Motor neuron (in vitro differentiated cells): ENCODE data around the gene SLC16A12. TPM values are rescaled to one million over a fixed set of nuclear protein-coding genes. Genes with fewer than 3 reads are reported as not detected.
A peak's percentile ranks its signal among the peaks of the same experiment; 100 is the strongest.
"Not testable (repeated sequence)": the region's sequence is repeated elsewhere in the genome, so short reads cannot be mapped to it uniquely, and the experiment has no call there.

Experiments used
- ATAC-seq, 8 experiments: fragments of 200-7000 bp; cut with Tn5 transposase; replicated peaks in 6 of 8; 2 replicates each; pipeline ENCODE4 v1.8.0; 2021; ENCODE audit warnings: mild to moderate bottlenecking in 8 of 8, moderate library complexity in 8 of 8
- H3K27ac ChIP-seq, 2 donors: fragments of 250-450 bp; sonication (Bioruptor Pico); 2 replicates each; pipeline ENCODE4 v1.9.0; 2021; ENCODE audit warnings: antibody characterized with exemption in 2 of 2, mild to moderate bottlenecking in 2 of 2, moderate library complexity in 1 of 2
- H3K4me1 ChIP-seq, 2 donors: fragments of 250-450 bp; sonication (Bioruptor Pico); replicated peaks in 1 of 2; 2 replicates each; pipeline ENCODE4 v1.6.1; 2021; ENCODE audit warnings: antibody characterized with exemption in 2 of 2, mild to moderate bottlenecking in 2 of 2, moderate library complexity in 1 of 2
- H3K4me3 ChIP-seq, 5 donors: fragments of 250-450 bp; sonication (Bioruptor Pico); 2 replicates each; pipeline ENCODE4 v1.9.0; 2021; ENCODE audit warnings: antibody characterized with exemption in 5 of 5, mild to moderate bottlenecking in 5 of 5, moderate library complexity in 4 of 5
- WGBS, 10 experiments: fragments of 450-650 bp; shearing (Covaris generic); methylation state at CpG; one replicate each; pipeline ENCODE4 v1.0.0; 2022; 5-methylcytosine and 5-hydroxymethylcytosine counted together
- in situ Hi-C, 9 experiments: fragments of 400-800 bp; cut with MboI; loops; one replicate each; pipeline ENCODE4 v1.15.0; 2021; ENCODE audit warnings: low sequenced_read_pairs in 9 of 9, low pct_unique_long_range_greater_than_20kb in 2 of 9; ENCODE audit not compliant: unreplicated experiment in 9 of 9
- total RNA-seq, 8 experiments: library from RNA; unstranded; fragments of 300-600 nt; gene quantifications; 2 replicates each; pipeline versions ENCODE4 v1.2.3 to v1.2.4, GENCODE V29; 2022

The SLC16A12 gene
- total RNA-seq, 8 experiments from 2014 or later: under 0.01 to 15.8 (median 0.14) TPM; not detected in 3

DNA sequence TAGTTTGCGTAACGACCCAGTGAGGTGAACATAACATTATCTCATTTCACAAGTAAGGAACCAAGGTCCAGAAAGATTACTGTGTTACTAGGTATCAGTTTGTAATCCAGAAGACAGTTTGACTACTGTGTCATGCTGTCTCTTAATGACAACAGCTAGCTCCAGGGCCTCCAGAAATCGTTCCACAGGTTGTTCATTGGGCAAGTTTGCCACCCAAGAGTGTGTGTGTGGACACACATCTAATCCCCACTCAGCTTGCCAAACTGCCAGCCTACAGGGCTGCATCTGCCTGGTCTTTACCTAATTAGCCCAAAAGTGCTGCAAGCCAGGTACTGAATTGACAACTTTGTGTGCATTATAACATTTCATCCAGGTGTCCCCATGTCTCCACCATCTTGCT lies 27.9 kb upstream of the SLC16A12 start:
- in situ Hi-C loops: loop anchor here in 5 of 9 experiments (10.0 to 25.0 kb wide), 2 partner anchors 126 to 139 kb away; no protein-coding TSS in a partner anchor
- no peaks in the 10 kb centered on the region for H3K4me1 ChIP-seq
- H3K4me3 ChIP-seq: no peak overlapping the region
- 83 to 100% (median 94%) methylated on average over 2 to 3 of the region's 3 CpGs; no CpG with 5 or more reads in 6 of the 10 experiments for WGBS, 10 experiments
- ATAC-seq: no peak
- H3K27ac ChIP-seq: no peak overlapping the region

DNA sequence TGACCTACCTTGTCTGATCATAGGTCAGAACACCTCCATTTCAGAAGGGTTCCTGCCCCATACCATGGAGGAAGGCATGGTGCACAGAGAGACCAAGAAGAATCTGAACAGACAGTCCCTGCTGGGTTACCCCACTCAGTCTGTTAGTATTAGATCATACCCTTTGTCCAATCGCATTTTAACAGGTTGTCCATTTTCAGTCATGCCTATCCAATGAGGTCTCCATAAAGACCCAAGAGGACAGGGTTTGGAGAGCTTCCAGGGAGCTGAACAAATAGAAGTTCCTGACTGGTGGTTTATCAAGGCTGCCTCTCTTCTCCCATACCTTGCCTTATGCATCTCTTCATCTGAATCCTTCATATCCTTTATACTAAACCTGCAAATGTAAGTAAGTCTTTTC lies 21.2 kb upstream of the SLC16A12 start:
- in situ Hi-C loops: loop anchor here in 2 of 9 experiments (25.0 kb wide), 1 partner anchor 119 kb away; no protein-coding TSS in a partner anchor
- ATAC-seq: peak in 1 of 8 experiments; percentile 15
- WGBS, 10 experiments: 80 to 100% (median 100%) methylated on average over 1 of the region's 1 CpG; no CpG with 5 or more reads in 2 of the 10 experiments

DNA sequence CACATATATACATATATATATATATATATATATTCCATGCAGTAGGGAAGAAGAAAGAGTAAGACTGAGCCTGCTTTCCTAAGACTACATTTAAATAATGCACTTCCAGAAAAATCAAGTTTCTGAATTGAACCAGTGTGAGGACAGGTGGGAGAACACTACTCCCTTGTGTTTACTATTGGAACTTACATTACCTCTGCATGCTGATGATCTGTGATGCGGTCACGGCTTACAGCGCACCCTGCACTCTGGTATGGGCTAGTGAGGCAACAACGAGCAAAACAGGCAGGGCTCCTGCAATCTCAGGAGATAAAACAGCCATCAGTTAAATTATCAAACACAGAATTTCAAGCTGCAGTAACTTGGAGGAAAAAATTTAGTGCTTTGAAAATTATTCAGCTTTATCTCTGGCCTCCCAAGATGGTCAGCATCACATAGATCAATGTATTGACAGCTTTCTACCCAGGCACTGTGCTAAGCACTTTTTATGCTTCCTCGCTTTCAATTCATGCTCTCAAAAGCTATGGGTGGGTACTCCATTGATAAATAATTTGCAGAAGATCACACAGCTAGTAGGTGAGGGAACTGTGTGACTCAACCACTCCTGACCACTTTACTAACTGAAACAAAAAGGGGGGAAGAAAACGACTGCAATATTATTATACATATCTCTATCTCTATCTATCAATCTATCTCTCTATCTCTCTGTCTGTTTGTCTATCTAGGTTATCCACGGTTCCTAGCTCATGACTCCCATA lies 20.5 kb upstream of the SLC16A12 start:
- peak in 1 of 8 experiments; percentile 46 for ATAC-seq
- Histone ChIP-seq H3K4me1 (no peaks in the 10 kb centered on the region), H3K4me3 (no peak overlapping the region), H3K27ac (no peak overlapping the region)
- in situ Hi-C loops: loop anchor here in 2 of 9 experiments (25.0 kb wide), 1 partner anchor 119 kb away; no protein-coding TSS in a partner anchor
- 67 to 100% (median 79%) methylated on average over 1 to 7 of the region's 7 CpGs for WGBS, 10 experiments

More for the DNA sequence above, 21.2 kb upstream of the SLC16A12 start:
- Histone ChIP-seq H3K27ac (no peak overlapping the region), H3K4me1 (no peaks in the 10 kb centered on the region), H3K4me3 (no peak overlapping the region)

DNA sequence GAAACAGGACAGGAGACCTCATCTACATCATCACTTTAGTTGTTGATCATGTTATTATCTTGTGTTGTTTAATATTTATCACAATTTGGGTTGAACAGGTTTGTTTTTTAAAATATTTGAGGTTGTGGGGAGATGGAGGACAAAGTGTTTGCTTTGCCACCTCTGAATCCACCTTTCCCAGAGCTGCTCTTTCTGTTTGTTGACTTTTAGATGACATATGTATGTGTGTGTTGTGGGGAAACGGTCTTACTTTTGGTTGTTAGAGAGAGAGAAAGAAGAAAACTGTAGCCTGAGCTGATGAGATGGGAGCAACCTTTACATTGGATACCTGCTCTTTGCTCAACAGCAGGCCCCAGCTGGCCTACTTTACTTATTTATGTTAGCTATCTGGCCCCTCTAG lies 19.0 kb upstream of the SLC16A12 start:
- 57 to 67% (median 60%) methylated on average over 1 of the region's 1 CpG; no CpG with 5 or more reads in 7 of the 10 experiments for WGBS, 10 experiments
- no peaks in the 10 kb centered on the region for H3K4me1 ChIP-seq
- no peak overlapping the region for H3K27ac ChIP-seq
- H3K4me3 ChIP-seq: no peak overlapping the region
- in situ Hi-C loops: loop anchor here in 2 of 9 experiments (25.0 kb wide), 1 partner anchor 117 kb away; no protein-coding TSS in a partner anchor
- no peak for ATAC-seq

DNA sequence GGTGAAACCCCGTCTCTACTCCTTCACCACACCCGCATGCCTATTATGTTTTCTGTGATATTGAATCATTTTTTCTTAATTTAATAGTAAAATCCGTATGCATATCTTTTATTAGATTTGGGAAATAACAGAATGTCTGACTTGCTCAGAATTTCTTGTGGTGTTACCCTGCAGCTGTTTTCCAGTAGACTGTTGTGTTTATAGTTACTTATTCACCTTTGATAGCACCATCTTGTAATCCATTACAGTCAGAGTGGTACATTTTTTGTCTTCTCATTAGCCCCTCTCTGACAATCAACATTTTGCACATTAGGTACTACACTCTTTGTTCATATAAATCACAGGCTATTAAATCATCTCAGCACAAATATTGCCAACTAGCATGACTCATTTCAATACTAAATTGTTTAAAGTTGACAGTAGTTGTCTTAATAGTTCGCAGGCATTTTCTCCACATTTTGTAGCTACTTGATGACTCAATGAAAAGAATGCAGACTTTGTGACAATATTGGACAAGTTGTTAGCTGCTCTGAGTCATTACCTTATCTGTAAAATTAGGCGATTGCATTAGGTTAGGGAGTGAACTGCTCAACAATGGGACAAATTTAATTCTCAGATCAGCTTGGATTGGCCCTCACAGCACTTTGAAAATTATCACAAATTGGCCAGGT lies 17.8 kb upstream of the SLC16A12 start:
- WGBS, 10 experiments: 0 to 94% (median 42%) methylated on average over 2 to 5 of the region's 5 CpGs; no CpG with 5 or more reads in 1 of the 10 experiments
- no peak overlapping the region for H3K27ac ChIP-seq
- in situ Hi-C loops: loop anchor here in 2 of 9 experiments (25.0 kb wide), 1 partner anchor 116 kb away; no protein-coding TSS in a partner anchor
- H3K4me3 ChIP-seq: no peak overlapping the region
- H3K4me1 ChIP-seq: no peaks in the 10 kb centered on the region
- ATAC-seq: peak in 4 of 8 experiments; percentile 52 to 90 (median 74)

DNA sequence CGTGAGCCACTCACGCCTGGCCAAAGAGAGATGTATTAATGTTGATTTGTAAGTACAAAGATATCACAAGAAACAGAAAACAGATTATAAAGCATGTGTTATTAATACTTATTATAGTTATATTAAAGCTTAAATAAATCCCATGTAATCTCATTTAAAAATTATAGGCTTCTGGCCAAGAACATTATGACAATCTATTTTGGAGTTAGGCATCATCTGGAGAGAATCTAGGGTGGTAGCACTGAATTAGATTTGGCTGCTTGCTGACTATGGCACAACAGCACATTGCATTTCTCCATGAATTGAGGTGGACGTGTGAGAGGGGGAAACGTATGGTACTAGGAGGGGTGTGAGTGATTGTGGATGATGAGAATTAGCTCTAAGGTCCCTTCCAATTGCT lies 16.8 kb upstream of the SLC16A12 start:
- in situ Hi-C loops: loop anchor here in 2 of 9 experiments (25.0 kb wide), 1 partner anchor 115 kb away; no protein-coding TSS in a partner anchor
- no peak for ATAC-seq
- H3K27ac ChIP-seq: no peak overlapping the region
- 13 to 94% (median 72%) methylated on average over 2 to 4 of the region's 4 CpGs; no CpG with 5 or more reads in 5 of the 10 experiments for WGBS, 10 experiments
- no peaks in the 10 kb centered on the region for H3K4me1 ChIP-seq
- no peak overlapping the region for H3K4me3 ChIP-seq

DNA sequence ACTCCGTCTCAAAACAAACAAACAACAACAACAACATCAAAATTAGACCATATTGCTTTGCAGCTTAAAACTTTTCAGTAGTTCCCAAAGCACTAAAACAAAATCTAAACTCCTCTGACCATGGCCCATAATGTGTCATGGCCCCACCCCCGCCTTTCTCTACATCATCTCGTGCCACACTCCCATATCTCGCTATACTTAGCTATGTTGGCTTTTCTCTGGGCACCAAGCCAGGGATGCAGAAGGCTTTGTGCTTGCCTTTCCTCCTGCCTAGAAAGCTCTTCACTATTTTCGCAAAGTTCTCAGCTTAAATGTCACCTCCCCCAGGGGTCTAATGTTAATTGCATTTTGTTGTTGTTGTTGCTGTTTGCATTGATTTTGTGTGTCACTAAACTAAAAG lies 15.1 kb upstream of the SLC16A12 start:
- Histone ChIP-seq H3K4me1 (no peaks in the 10 kb centered on the region), H3K27ac (no peak overlapping the region), H3K4me3 (no peak overlapping the region)
- in situ Hi-C loops: loop anchor here in 2 of 9 experiments (25.0 kb wide), 1 partner anchor 113 kb away; no protein-coding TSS in a partner anchor
- WGBS, 10 experiments: 60 to 100% (median 92%) methylated on average over 1 to 5 of the region's 5 CpGs; no CpG with 5 or more reads in 4 of the 10 experiments
- peak in 1 of 8 experiments; percentile 26 for ATAC-seq

DNA sequence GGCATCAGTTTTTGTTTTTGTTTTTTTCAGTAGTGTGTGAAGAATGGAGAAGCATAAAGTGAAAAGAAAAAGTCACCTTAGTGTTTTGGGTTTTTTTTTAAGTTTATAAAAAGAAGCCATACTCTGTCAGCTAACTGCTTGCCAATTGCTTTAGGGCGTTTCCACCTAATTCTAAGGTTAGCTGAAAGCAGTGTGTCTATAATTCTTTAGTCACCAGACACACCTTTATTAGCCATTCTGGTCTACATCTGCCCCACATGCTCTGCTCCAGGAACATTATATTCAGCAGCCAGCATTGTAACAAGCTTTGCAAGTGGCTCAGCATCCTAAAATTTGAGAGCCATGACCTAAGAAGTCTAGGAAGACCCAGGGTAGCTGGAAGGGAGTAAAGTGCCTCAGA lies 14.1 kb upstream of the SLC16A12 start:
- no peak overlapping the region for H3K4me3 ChIP-seq
- no peak overlapping the region for H3K27ac ChIP-seq
- ATAC-seq: peak in 1 of 8 experiments; percentile 61
- H3K4me1 ChIP-seq: no peaks in the 10 kb centered on the region
- 0 to 100% (median 75%) methylated on average over 1 of the region's 1 CpG; no CpG with 5 or more reads in 3 of the 10 experiments for WGBS, 10 experiments
- in situ Hi-C loops: no loop called here

DNA sequence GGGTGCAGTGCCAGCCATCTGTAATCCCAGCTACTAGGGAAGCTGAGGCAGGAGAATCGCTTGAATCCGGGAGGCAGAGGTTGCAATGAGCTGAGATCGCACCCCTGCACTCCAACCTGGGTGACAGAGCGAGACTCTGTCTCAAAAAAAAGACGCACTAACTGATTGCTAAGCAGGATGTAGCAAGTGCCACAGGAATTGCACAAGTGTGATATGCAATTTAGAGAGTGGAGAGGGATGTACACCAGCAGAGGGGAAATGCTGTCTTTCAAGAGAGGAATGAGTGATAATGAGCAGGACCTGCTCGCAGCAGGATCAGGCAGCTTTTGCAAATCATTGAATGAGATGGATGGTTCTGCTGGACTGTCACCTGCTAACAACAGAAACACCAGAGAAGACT lies 13.3 kb upstream of the SLC16A12 start:
- Histone ChIP-seq H3K4me1 (no peaks in the 10 kb centered on the region), H3K27ac (no peak overlapping the region), H3K4me3 (no peak overlapping the region)
- peak in 2 of 8 experiments; percentile 29 to 43 for ATAC-seq
- 50 to 100% (median 83%) methylated on average over 1 to 5 of the region's 6 CpGs; no CpG with 5 or more reads in 1 of the 10 experiments for WGBS, 10 experiments
- in situ Hi-C loops: no loop called here

DNA sequence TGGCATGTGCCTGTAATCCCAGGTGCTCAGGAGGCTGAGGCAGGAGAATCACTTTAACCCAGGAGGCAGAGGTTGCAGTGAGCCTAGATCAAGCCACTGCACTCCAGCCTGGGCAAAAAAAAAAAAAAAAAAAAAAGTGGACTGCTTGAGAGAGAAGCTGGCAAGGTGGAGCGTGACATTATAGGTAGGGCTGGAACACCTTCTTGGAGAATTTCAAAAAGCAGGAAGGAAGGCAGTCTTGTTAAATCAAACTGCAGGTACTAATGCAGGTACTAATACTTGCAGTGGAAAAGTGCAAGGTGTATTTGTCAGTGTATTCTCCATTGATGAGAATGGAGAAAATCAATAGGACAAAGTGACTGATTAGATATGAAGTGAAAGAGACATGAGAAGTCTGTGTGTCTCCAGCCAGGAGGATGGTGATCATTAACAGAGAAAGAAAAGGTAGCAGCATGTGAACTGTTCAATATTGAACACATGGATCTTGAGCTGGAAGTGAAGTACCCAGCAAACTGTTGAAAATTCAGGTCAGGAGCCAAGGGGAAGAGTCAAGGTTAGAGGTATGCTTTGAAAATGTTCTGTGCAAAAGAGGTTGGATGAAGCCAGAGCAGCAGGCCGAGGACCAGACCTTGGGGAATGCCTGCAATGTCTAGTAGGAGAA lies 12.6 kb upstream of the SLC16A12 start:
- Histone ChIP-seq H3K4me3 (no peak overlapping the region), H3K27ac (no peak overlapping the region), H3K4me1 (no peaks in the 10 kb centered on the region)
- no peak for ATAC-seq
- 42 to 100% (median 83%) methylated on average over 1 to 2 of the region's 2 CpGs; no CpG with 5 or more reads in 1 of the 10 experiments for WGBS, 10 experiments
- in situ Hi-C loops: no loop called here

DNA sequence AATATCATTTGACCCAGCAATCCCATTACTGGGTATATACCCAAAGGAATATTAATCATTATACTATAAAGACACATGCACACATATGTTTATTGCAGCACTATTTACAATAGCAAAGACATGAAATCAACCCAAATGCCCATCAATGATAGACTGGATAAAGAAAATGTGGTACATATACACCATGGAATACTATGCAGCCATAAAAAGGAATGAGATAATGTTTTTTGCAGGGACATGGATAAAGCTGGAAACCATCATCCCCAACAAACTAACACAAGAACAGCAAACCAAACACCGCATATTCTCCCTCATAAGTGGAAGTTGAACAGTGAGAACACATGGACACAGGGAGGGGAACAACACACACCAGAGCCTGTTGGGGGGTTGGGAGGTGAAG lies 11.3 kb upstream of the SLC16A12 start:
- 100% methylated on average over 1 of the region's 1 CpG; no CpG with 5 or more reads in 9 of the 10 experiments for whole genome bisulfite sequencing, 10 experiments
- in situ Hi-C loops, H3K4me3 ChIP-seq, H3K27ac ChIP-seq, H3K4me1 ChIP-seq, ATAC-seq: not testable (repeated sequence)

DNA sequence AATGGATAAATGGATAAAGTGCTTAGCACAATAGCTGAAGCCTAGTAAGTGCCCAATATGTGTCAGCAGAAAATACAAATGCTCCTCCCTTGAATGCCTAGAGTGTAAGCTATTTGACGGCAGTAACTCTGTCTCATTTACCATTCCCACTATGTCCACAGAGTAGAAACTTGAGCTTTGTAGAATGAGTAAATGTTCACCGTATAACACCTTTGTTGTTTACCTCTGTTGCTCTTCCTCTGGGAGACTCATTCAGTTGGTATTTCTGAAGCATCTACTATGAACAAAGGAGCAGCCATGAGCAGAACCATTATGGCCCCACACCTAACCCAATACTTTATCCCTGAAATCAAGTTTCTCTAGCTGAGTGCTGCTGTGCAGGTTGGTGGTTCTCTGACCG lies 8.4 kb upstream of the SLC16A12 start:
- WGBS, 10 experiments: 60 to 92% (median 69%) methylated on average over 1 to 3 of the region's 3 CpGs; no CpG with 5 or more reads in 2 of the 10 experiments
- ATAC-seq: no peak
- Histone ChIP-seq H3K27ac (no peak overlapping the region), H3K4me3 (no peak overlapping the region), H3K4me1 (no peaks in the 10 kb centered on the region)
- in situ Hi-C loops: no loop called here
